Measurements from ENCODE around the gene HNMT.

HNMT gene

DNA sequence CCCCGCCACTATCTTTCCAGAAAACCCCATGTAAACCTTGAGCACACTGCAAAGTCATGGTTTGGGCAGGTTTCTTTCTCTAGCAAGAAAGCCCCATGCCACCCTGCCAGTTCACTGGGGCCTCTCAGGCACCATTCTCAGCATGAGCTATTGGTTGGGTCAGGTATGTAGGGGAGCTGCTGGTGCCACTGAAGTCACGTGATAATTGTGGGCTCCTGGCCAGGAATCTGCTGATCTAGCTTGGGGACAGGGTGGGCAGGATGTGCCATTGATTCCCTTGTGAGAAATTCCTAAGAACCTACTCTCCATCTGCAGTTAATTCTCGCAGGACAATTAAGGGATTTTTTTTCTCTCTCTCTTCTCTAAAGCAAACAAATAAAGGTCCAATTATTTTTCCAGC is 26.5 kb upstream of the HNMT start:
- Histone ChIP-seq H3K4me3 (ENCODE audit: low read length) (no peak overlapping the region), H3K36me3 (ENCODE audit: control insufficient read depth, low read depth, low read length) (no peaks in the 10 kb centered on the region), H3K27me3 (ENCODE audit: control insufficient read depth, insufficient read depth, low read length) (no peaks in the 10 kb centered on the region), H3K9me3 (ENCODE audit: control insufficient read depth, low read depth, low read length) (no peaks in the 10 kb centered on the region), H3K27ac (ENCODE audit: low read length) (no peak overlapping the region), H3K4me1 (ENCODE audit: control insufficient read depth, low read depth, low read length) (no peaks in the 10 kb centered on the region), H3K9ac (ENCODE audit: low read length) (no peak overlapping the region)

DNA sequence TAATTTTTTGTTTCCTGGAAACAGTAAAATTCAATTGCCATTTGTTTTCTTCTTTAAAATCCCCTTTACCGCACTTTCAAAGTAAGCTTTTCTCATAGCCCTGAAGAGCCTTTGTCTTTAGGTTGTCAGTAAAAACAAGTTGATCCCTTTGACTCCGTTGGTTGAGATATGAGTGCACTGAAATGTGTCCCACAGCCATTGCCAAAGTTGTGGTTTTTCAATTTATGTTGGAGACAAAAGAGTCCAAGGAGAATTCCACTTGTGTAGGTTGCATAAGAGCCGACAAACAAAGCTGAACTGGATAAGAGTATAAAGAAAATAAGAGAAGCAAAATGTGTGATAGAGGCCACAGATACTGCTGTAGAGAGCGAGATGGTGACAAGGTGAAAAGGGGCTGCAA is 26.1 kb upstream of the HNMT start:
- H3K27ac ChIP-seq (ENCODE audit: low read length): no peak overlapping the region

DNA sequence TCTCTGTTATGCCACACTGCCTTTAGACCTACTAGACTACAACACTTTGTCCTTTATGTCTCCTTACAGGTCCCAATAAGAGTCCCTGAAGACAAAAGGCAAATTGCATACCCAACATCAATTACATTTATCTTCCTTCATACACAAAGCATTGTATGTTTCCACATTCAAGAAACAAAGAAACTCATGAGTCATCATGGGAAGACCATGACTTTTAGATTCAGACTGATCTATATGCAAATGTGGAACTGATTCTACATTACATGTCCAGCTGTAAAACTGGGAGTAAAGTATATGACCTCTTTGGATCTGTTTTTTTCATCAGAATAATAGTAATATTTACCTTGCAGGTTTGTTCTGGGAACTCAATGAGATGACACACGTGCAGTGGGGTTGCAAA is 25.2 kb upstream of the HNMT start:
- Histone ChIP-seq H3K36me3 (ENCODE audit: control insufficient read depth, low read depth, low read length) (no peaks in the 10 kb centered on the region), H3K4me3 (ENCODE audit: low read length) (no peak overlapping the region), H3K27me3 (ENCODE audit: control insufficient read depth, insufficient read depth, low read length) (no peaks in the 10 kb centered on the region), H3K9me3 (ENCODE audit: control insufficient read depth, low read depth, low read length) (no peaks in the 10 kb centered on the region), H3K27ac (ENCODE audit: low read length) (no peak overlapping the region), H3K9ac (ENCODE audit: low read length) (no peak overlapping the region), H3K4me1 (ENCODE audit: control insufficient read depth, low read depth, low read length) (no peaks in the 10 kb centered on the region)

More for the DNA sequence above, 26.1 kb upstream of the HNMT start:
- no peak overlapping the region for H3K9ac ChIP-seq (ENCODE audit: low read length)
- H3K27me3 ChIP-seq (ENCODE audit: control insufficient read depth, insufficient read depth, low read length): no peaks in the 10 kb centered on the region
- no peaks in the 10 kb centered on the region for H3K9me3 ChIP-seq (ENCODE audit: control insufficient read depth, low read depth, low read length)
- H3K4me1 ChIP-seq (ENCODE audit: control insufficient read depth, low read depth, low read length): no peaks in the 10 kb centered on the region
- H3K4me3 ChIP-seq (ENCODE audit: low read length): no peak overlapping the region
- no peaks in the 10 kb centered on the region for H3K36me3 ChIP-seq (ENCODE audit: control insufficient read depth, low read depth, low read length)

DNA sequence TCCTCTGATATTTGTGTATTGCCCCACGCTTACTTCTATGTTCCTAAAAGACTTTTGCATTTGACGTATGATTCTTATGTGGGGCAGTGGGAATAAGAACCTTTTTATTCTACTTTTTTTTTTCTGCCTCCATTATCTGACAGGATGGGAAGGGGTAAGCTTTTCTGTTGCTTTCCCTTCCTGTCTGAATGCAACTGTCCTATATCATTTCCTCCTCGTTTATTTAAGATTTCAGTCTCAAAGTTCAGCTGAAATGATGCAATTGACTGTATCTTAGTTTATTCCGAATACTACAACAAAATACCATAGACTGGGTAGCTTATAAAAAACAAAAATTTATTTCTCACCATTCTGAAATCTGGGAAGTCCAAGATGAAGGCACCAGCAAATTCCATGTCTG is 24.1 kb upstream of the HNMT start:
- Histone ChIP-seq H3K27me3 (ENCODE audit: control insufficient read depth, insufficient read depth, low read length) (no peaks in the 10 kb centered on the region), H3K27ac (ENCODE audit: low read length) (no peak overlapping the region), H3K9me3 (ENCODE audit: control insufficient read depth, low read depth, low read length) (no peaks in the 10 kb centered on the region), H3K36me3 (ENCODE audit: control insufficient read depth, low read depth, low read length) (no peaks in the 10 kb centered on the region), H3K4me3 (ENCODE audit: low read length) (no peak overlapping the region), H3K4me1 (ENCODE audit: control insufficient read depth, low read depth, low read length) (no peaks in the 10 kb centered on the region), H3K9ac (ENCODE audit: low read length) (no peak overlapping the region)

DNA sequence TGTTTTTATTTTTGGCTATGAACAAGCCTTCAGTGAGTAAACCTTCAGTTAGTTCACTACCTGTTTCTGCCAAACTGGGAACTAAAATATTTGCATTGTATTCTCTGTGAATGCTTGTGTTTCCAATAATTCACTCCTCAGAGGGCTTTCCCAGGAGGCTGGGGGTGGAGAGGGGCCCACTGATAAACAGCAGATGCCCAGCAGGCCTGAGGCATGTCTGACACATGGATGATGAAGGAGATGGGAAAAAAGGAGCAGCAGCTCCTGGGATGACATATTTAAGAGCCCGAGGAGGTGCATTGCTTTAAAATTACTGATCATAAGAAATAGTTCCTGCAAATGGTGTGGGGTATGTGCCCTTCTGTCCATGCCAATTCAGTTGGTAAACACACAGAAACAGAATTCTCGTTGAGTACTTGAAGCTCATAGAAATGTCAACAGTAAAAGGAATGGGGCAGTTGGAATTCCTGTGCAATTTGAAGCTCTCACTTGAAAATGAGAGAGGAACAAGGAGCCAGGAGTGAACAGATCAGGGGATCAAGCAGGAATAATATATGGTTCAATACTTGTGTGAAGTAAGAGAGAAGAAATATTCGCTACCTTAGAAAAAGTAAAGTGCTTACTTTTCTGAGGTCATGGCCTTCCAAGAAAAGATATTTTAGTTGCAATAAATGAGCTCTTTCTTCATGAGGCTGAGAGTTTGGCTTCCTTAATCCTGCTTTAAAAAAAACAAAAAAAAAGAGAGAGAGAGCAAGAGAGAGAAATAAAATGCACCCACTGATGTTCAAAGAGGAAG is 22.0 kb upstream of the HNMT start:
- Histone ChIP-seq H3K27ac (ENCODE audit: low read length) (no peak overlapping the region), H3K9me3 (ENCODE audit: control insufficient read depth, low read depth, low read length) (no peaks in the 10 kb centered on the region), H3K9ac (ENCODE audit: low read length) (no peak overlapping the region), H3K4me1 (ENCODE audit: control insufficient read depth, low read depth, low read length) (no peaks in the 10 kb centered on the region), H3K36me3 (ENCODE audit: control insufficient read depth, low read depth, low read length) (no peaks in the 10 kb centered on the region), H3K4me3 (ENCODE audit: low read length) (no peak overlapping the region), H3K27me3 (ENCODE audit: control insufficient read depth, insufficient read depth, low read length) (peaks cover 18% of the 10 kb centered on the region)

DNA sequence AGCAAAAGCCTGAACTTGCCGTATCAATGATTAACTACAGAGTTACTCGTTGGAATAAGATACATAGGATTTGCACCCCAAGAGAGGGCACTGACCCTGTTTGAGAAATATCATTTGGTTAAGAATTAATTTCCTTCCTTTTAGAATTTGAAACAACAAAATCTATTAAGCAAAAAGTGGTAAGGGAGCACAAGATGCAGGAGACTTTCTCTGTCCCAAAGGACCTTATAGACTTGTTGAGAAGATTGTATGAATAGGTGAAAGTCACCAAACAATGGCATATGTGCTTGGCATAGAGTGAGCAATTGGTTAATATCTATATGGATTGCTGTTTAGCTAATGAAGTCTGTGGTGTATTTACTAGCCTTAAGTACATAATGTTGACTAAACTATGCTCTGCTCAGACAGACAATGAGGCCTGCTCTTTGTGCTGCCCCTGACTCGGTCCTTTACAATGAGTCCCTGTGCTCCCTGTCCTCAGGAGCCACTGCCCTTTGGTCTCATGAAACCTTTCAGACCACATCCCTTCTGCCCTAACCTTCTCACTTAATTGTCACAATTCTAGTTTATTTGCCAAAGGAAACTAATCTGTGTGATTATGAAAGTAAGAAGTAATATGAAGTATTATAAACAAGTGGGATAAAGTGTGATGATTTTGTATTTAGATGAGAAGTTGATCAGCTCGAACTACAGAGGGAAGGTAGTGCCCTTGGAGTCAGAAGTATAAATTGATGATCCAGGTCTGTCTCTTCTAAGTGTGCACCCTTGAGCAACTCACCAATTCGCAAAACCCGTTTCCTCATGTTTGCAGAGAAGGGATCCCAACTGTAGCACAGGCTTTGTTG is 21.2 kb upstream of the HNMT start:
- no peaks in the 10 kb centered on the region for H3K36me3 ChIP-seq (ENCODE audit: control insufficient read depth, low read depth, low read length)
- no peaks in the 10 kb centered on the region for H3K4me1 ChIP-seq (ENCODE audit: control insufficient read depth, low read depth, low read length)
- no peak overlapping the region for H3K9ac ChIP-seq (ENCODE audit: low read length)
- no peak overlapping the region for H3K4me3 ChIP-seq (ENCODE audit: low read length)
- H3K9me3 ChIP-seq (ENCODE audit: control insufficient read depth, low read depth, low read length): no peaks in the 10 kb centered on the region
- H3K27me3 ChIP-seq (ENCODE audit: control insufficient read depth, insufficient read depth, low read length): peaks cover 22% of the 10 kb centered on the region
- no peak overlapping the region for H3K27ac ChIP-seq (ENCODE audit: low read length)

DNA sequence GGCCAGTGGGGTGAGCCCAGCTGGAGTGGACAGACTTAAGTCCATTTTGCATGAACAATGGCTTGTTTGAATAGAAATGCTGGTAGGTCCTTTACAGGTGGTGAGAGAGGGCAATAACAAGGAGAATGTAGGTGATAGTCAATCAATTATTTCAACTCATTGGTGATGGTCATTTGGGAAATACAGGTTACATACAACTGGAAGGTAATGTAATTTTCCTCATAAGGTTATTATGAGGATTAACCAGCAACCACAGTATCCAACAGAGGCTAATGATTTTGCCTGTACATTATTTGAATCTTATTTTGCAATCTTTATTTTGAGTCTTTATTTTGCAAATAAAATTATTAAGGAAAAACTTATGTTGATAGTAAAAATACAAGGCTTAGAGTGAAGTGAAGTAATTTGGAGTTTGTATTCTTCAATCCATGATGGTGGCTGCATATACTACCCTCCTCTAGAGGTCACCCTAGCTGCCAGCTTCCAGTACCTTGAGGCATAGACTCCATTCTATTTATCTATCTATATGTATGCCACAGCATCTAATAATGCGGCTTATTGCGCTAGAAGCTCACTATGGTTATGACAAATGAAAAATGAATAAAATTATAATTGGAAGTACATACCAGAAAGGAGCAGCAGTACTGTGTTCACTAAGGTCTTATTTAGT is 20.5 kb upstream of the HNMT start:
- Histone ChIP-seq H3K27me3 (ENCODE audit: control insufficient read depth, insufficient read depth, low read length) (peaks cover 22% of the 10 kb centered on the region), H3K36me3 (ENCODE audit: control insufficient read depth, low read depth, low read length) (no peaks in the 10 kb centered on the region), H3K9me3 (ENCODE audit: control insufficient read depth, low read depth, low read length) (no peaks in the 10 kb centered on the region), H3K27ac (ENCODE audit: low read length) (no peak overlapping the region), H3K4me3 (ENCODE audit: low read length) (no peak overlapping the region), H3K9ac (ENCODE audit: low read length) (no peak overlapping the region), H3K4me1 (ENCODE audit: control insufficient read depth, low read depth, low read length) (no peaks in the 10 kb centered on the region)

DNA sequence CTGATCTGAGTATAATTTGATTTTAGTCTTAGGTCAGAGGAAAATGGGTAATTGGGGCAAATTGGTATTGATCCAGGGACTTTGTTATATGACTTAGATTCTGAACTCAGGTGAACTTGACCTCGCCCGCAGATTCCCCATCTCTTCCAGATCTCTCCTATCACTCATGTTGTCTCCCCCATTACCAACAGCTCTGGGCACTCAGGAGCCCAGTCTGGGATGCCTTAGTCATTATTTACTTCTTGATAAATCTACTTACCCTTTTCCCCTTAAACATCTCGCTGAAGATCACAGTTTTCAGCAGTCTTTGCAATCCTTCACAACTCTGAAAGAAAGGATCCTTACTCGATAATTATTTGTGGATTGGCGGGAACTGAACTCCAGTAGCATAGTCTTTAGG is 19.6 kb upstream of the HNMT start:
- peaks cover 22% of the 10 kb centered on the region for H3K27me3 ChIP-seq (ENCODE audit: control insufficient read depth, insufficient read depth, low read length)
- no peak overlapping the region for H3K27ac ChIP-seq (ENCODE audit: low read length)
- H3K4me1 ChIP-seq (ENCODE audit: control insufficient read depth, low read depth, low read length): no peaks in the 10 kb centered on the region
- H3K36me3 ChIP-seq (ENCODE audit: control insufficient read depth, low read depth, low read length): no peaks in the 10 kb centered on the region
- no peak overlapping the region for H3K9ac ChIP-seq (ENCODE audit: low read length)
- H3K9me3 ChIP-seq (ENCODE audit: control insufficient read depth, low read depth, low read length): no peaks in the 10 kb centered on the region
- no peak overlapping the region for H3K4me3 ChIP-seq (ENCODE audit: low read length)

DNA sequence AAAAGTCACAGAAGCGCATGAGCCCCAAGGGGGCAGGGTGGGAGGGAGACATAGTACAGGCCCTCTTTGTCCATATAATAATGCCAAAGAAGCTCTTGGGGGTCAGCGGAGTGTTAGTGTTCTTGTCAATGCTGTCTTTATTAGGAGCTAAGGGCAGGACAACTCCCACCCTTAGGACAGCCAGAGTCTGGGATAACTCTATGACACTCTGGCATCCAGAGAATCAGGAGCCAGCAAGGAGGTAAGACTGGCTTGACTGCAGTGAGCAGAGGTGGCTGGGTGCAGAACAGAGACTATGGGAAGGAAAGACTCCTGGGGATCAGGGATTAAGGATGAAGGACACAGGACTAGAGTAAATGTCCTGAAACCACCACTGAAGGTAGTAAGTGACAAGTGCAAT is 19.0 kb upstream of the HNMT start:
- H3K36me3 ChIP-seq (ENCODE audit: control insufficient read depth, low read depth, low read length): no peaks in the 10 kb centered on the region
- no peaks in the 10 kb centered on the region for H3K4me1 ChIP-seq (ENCODE audit: control insufficient read depth, low read depth, low read length)
- no peak overlapping the region for H3K4me3 ChIP-seq (ENCODE audit: low read length)
- H3K27me3 ChIP-seq (ENCODE audit: control insufficient read depth, insufficient read depth, low read length): peaks cover 22% of the 10 kb centered on the region
- no peak overlapping the region for H3K27ac ChIP-seq (ENCODE audit: low read length)
- no peaks in the 10 kb centered on the region for H3K9me3 ChIP-seq (ENCODE audit: control insufficient read depth, low read depth, low read length)
- no peak overlapping the region for H3K9ac ChIP-seq (ENCODE audit: low read length)

DNA sequence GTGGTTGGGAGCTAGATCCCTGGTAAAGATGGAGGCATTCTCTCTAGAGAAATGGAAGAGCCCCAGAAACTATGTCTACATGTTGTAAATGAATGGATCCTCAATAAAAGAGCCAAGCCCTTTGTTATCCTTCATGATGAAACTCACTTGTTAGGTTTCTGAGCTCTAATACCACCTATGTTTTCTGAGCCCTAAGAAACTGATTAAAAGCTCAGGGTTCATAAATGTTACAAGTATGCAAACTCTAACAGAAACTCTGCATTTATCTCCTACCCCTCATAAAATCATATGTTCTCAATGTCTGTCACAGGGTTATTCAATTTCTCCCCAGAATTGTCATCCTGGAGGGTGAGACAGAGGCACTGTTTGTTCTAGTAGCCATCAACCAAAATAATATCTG is 18.0 kb upstream of the HNMT start:
- no peaks in the 10 kb centered on the region for H3K4me1 ChIP-seq (ENCODE audit: control insufficient read depth, low read depth, low read length)
- no peak overlapping the region for H3K9ac ChIP-seq (ENCODE audit: low read length)
- H3K36me3 ChIP-seq (ENCODE audit: control insufficient read depth, low read depth, low read length): no peaks in the 10 kb centered on the region
- no peak overlapping the region for H3K4me3 ChIP-seq (ENCODE audit: low read length)
- H3K27ac ChIP-seq (ENCODE audit: low read length): no peak overlapping the region
- peaks cover 22% of the 10 kb centered on the region for H3K27me3 ChIP-seq (ENCODE audit: control insufficient read depth, insufficient read depth, low read length)
- no peaks in the 10 kb centered on the region for H3K9me3 ChIP-seq (ENCODE audit: control insufficient read depth, low read depth, low read length)

DNA sequence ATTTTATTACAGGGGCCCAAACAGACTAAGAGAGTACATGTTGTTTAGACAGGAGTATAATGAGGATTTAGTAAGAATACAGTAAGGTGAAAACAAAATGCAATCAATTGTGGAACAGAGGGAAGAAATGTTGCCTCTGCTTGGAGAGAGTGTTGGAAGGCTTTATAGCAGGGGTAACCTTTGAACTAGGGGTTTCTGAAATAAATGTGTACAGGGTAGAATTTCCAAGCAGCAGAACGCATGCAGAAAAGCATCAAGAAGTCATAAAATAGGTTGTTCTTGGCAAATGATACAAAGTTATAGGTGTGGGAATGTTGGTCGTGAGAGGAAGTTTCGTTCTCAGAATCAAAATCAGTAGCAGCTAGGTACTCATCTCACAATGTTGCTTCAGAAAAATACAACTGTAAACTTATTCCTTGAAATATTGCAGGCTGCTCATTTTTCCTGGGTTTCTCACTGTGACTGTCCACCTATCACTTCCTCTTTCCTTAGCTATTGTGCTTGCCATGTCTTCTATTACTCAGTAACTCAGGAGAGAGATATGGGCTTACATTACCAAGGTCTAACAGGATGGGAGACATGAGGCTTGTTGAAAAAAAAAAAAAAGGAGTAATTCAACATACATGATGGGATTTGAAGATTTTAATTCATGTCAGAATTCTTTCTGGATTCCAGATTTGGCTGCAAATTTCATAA is 17.1 kb upstream of the HNMT start:
- Histone ChIP-seq H3K36me3 (ENCODE audit: control insufficient read depth, low read depth, low read length) (no peaks in the 10 kb centered on the region), H3K4me3 (ENCODE audit: low read length) (no peak overlapping the region), H3K27me3 (ENCODE audit: control insufficient read depth, insufficient read depth, low read length) (peaks cover 22% of the 10 kb centered on the region), H3K27ac (ENCODE audit: low read length) (no peak overlapping the region), H3K9me3 (ENCODE audit: control insufficient read depth, low read depth, low read length) (no peaks in the 10 kb centered on the region), H3K9ac (ENCODE audit: low read length) (no peak overlapping the region), H3K4me1 (ENCODE audit: control insufficient read depth, low read depth, low read length) (no peaks in the 10 kb centered on the region)
